ENCODE data around the gene SERPIND1. TPM values are rescaled to one million over a fixed set of nuclear protein-coding genes. Genes with fewer than 3 reads are reported as not detected.

SERPIND1 gene
- total RNA-seq, 1 experiment from 2014 or later: not detected

GRCh38 chr22:20742764-20743163 is 31.1 kb upstream of the SERPIND1 start:
- H3K36me3 ChIP-seq: peaks cover 47% of the 10 kb centered on the region
- no peak for DNase-seq
- H3K27me3 ChIP-seq: no peaks in the 10 kb centered on the region
- H3K4me3 ChIP-seq: no peak overlapping the region
- H3K9me3 ChIP-seq: peaks cover 12% of the 10 kb centered on the region

GRCh38 chr22:20744456-20744855 is 29.5 kb upstream of the SERPIND1 start:
- H3K4me3 ChIP-seq: no peak overlapping the region
- no peaks in the 10 kb centered on the region for H3K27me3 ChIP-seq
- peaks cover 45% of the 10 kb centered on the region for H3K36me3 ChIP-seq
- no peak for DNase-seq
- H3K9me3 ChIP-seq: peaks cover 12% of the 10 kb centered on the region

GRCh38 chr22:20745119-20745518 is 28.8 kb upstream of the SERPIND1 start:
- Histone ChIP-seq H3K36me3 (peaks cover 41% of the 10 kb centered on the region), H3K9me3 (peaks cover 12% of the 10 kb centered on the region), H3K4me3 (no peak overlapping the region), H3K27me3 (no peaks in the 10 kb centered on the region)
- no peak for DNase-seq

GRCh38 chr22:20746431-20747189 is 27.3 kb upstream of the SERPIND1 start:
- H3K36me3 ChIP-seq: peaks cover 33% of the 10 kb centered on the region
- H3K4me3 ChIP-seq: no peak overlapping the region
- no peaks in the 10 kb centered on the region for H3K27me3 ChIP-seq
- DNase-seq: no peak
- peaks cover 2% of the 10 kb centered on the region; the same call in 1 of the 2 replicates for H3K9me3 ChIP-seq

GRCh38 chr22:20747223-20747622 is 26.7 kb upstream of the SERPIND1 start:
- no peak for DNase-seq
- peaks cover 27% of the 10 kb centered on the region for H3K36me3 ChIP-seq
- H3K4me3 ChIP-seq: no peak overlapping the region

GRCh38 chr22:20748082-20748481 is 25.8 kb upstream of the SERPIND1 start:
- H3K36me3 ChIP-seq: peaks cover 24% of the 10 kb centered on the region
- no peaks in the 10 kb centered on the region for H3K9me3 ChIP-seq
- H3K27me3 ChIP-seq: no peaks in the 10 kb centered on the region
- no peak for DNase-seq
- H3K4me3 ChIP-seq: no peak overlapping the region

More at GRCh38 chr22:20747223-20747622, 26.7 kb upstream of the SERPIND1 start:
- Histone ChIP-seq H3K9me3 (no peaks in the 10 kb centered on the region), H3K27me3 (no peaks in the 10 kb centered on the region)

- Histone ChIP-seq H3K9me3 (no peaks in the 10 kb centered on the region), H3K4me3 (no peak overlapping the region), H3K36me3 (peaks cover 18% of the 10 kb centered on the region), H3K27me3 (no peaks in the 10 kb centered on the region)
- DNase-seq: no peak
Measured at GRCh38 chr22:20748731-20749428, 25.0 kb upstream of the SERPIND1 start.

GRCh38 chr22:20749453-20749852 is 24.5 kb upstream of the SERPIND1 start:
- H3K27me3 ChIP-seq: no peaks in the 10 kb centered on the region
- no peak overlapping the region for H3K4me3 ChIP-seq
- no peaks in the 10 kb centered on the region for H3K9me3 ChIP-seq
- DNase-seq: no peak
- H3K36me3 ChIP-seq: peaks cover 13% of the 10 kb centered on the region

GRCh38 chr22:20750461-20751184 is 23.3 kb upstream of the SERPIND1 start:
- Histone ChIP-seq H3K9me3 (no peaks in the 10 kb centered on the region), H3K36me3 (peaks cover 8% of the 10 kb centered on the region), H3K27me3 (no peaks in the 10 kb centered on the region), H3K4me3 (no peak overlapping the region)
- peak; percentile 66 for DNase-seq

GRCh38 chr22:20751185-20751851 is 22.6 kb upstream of the SERPIND1 start:
- no peak for DNase-seq
- H3K4me3 ChIP-seq: no peak overlapping the region

GRCh38 chr22:20752104-20752741 is 21.7 kb upstream of the SERPIND1 start:
- Histone ChIP-seq H3K4me3 (no peak overlapping the region), H3K27me3 (no peaks in the 10 kb centered on the region), H3K36me3 (peaks cover 8% of the 10 kb centered on the region), H3K9me3 (no peaks in the 10 kb centered on the region)
- no peak for DNase-seq

More at GRCh38 chr22:20751185-20751851, 22.6 kb upstream of the SERPIND1 start:
- Histone ChIP-seq H3K36me3 (peaks cover 8% of the 10 kb centered on the region), H3K27me3 (no peaks in the 10 kb centered on the region), H3K9me3 (no peaks in the 10 kb centered on the region)

GRCh38 chr22:20752873-20753272 is 21.0 kb upstream of the SERPIND1 start:
- H3K27me3 ChIP-seq: no peaks in the 10 kb centered on the region
- no peaks in the 10 kb centered on the region for H3K9me3 ChIP-seq
- H3K4me3 ChIP-seq: no peak overlapping the region
- peaks cover 10% of the 10 kb centered on the region for H3K36me3 ChIP-seq
- DNase-seq: no peak

- no peaks in the 10 kb centered on the region for H3K9me3 ChIP-seq
- no peaks in the 10 kb centered on the region for H3K27me3 ChIP-seq
- peaks cover 16% of the 10 kb centered on the region for H3K36me3 ChIP-seq
- no peak for DNase-seq
- H3K4me3 ChIP-seq: no peak overlapping the region
Measured at GRCh38 chr22:20756846-20757245, 17.1 kb upstream of the SERPIND1 start.

GRCh38 chr22:20758688-20759087 is 15.2 kb upstream of the SERPIND1 start:
- Histone ChIP-seq H3K27me3 (no peaks in the 10 kb centered on the region), H3K9me3 (no peaks in the 10 kb centered on the region), H3K36me3 (peaks cover 15% of the 10 kb centered on the region), H3K4me3 (no peak overlapping the region)
- DNase-seq: no peak

GRCh38 chr22:20760084-20760483 is 13.8 kb upstream of the SERPIND1 start:
- Histone ChIP-seq H3K36me3 (peaks cover 27% of the 10 kb centered on the region), H3K27me3 (no peaks in the 10 kb centered on the region), H3K4me3 (no peak overlapping the region), H3K9me3 (no peaks in the 10 kb centered on the region)
- DNase-seq: no peak

- no peaks in the 10 kb centered on the region for H3K9me3 ChIP-seq
- no peak overlapping the region for H3K4me3 ChIP-seq
- DNase-seq: no peak
- H3K36me3 ChIP-seq: peaks cover 27% of the 10 kb centered on the region
- no peaks in the 10 kb centered on the region for H3K27me3 ChIP-seq
Measured at GRCh38 chr22:20761536-20761935, 12.4 kb upstream of the SERPIND1 start.
